ENCODE measurements around the gene UGT1A10. TPM values are rescaled to one million over a fixed set of nuclear protein-coding genes. Genes with fewer than 3 reads are reported as not detected.
A peak's percentile ranks its signal among the peaks of the same experiment; 100 is the strongest.

The UGT1A10 gene
- total RNA-seq, 1 donor from 2014 or later: not detected

DNA sequence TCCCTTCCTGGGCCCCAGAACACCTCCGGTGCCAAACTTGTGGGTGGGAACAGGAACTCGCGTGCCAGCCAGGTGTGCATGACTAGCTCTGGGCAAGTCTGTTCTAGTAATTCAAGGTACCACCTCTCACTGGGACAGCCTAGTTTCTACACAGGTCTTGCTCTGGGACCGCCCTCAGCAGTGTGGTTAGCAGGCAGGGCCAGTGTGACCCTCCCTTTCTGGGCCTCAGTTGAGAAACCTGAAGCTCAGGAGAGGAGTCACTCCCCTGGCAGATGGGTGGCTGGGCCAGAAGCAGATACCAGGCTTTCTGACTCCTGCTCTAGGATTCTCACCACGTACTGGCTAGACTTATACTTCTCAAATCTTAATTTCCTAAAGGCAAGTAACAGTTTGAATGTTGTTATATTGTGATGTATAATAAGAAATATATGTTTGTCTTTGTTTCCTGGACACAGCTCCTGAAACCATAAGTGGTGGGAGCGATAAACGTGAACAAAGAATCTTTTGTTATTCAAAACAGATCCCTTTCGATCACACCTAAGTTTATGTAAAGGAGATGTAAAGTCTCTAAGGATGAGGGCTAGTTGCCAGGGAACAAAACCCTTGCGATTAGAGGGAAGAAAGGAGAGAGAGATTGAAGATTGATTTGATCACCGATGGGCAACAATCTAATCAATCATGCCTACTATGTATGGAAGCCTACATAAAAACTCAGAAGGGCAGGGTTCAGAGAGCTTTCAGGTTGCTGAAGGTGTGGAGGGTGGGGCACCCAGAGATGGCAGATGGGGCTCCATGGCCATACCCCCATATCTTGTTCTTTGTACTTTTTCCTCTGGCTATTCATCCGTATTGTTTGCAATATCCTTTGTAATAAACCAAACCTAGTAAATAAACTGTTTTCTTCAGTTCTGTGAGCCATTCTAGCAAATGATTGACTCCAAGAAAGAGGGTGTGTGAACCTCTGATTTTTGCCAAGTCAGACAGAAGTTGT lies 55.5 kb downstream of the UGT1A10 start:
- H3K4me3 Mint-ChIP-seq (ENCODE audit: unreplicated experiment): no peak overlapping the region
- no peak for DNase-seq (ENCODE audit: low spot score)
- H3K4me1 Mint-ChIP-seq (ENCODE audit: low read depth): no peaks in the 10 kb centered on the region
- H3K36me3 Mint-ChIP-seq (ENCODE audit: low read depth): peaks cover under 1% of the 10 kb centered on the region
- TF ChIP-seq, protein P1, sequence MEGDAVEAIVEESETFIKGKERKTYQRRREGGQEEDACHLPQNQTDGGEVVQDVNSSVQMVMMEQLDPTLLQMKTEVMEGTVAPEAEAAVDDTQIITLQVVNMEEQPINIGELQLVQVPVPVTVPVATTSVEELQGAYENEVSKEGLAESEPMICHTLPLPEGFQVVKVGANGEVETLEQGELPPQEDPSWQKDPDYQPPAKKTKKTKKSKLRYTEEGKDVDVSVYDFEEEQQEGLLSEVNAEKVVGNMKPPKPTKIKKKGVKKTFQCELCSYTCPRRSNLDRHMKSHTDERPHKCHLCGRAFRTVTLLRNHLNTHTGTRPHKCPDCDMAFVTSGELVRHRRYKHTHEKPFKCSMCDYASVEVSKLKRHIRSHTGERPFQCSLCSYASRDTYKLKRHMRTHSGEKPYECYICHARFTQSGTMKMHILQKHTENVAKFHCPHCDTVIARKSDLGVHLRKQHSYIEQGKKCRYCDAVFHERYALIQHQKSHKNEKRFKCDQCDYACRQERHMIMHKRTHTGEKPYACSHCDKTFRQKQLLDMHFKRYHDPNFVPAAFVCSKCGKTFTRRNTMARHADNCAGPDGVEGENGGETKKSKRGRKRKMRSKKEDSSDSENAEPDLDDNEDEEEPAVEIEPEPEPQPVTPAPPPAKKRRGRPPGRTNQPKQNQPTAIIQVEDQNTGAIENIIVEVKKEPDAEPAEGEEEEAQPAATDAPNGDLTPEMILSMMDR (IDR thresholded peaks at IDR 0.05): no peak
- no peaks in the 10 kb centered on the region for H3K27me3 Mint-ChIP-seq (ENCODE audit: low read depth)
- H3K9me3 Mint-ChIP-seq (ENCODE audit: low read depth): no peaks in the 10 kb centered on the region
- H3K27ac Mint-ChIP-seq (ENCODE audit: unreplicated experiment): no peak overlapping the region

DNA sequence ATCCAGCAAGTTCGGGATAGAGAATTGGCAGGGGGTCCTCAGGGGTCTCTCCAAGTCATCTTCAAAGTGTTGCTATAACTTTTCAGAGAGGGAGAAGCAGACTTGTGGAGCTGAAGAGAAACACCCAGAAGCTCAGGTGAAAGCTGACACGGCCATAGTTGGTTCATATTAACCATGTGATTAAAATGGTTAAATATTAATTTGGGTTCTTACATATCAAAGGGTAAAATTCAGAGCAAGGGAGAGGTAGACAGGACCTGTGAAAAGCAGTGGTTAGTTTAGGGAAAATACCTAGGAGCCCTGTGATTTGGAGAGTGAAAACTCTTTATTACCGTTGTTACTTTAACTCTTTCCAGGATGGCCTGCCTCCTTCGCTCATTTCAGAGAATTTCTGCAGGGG lies 56.4 kb downstream of the UGT1A10 start, which contains the start of gene UGT1A6:
UGT1A6 (plus strand) TSS at position 243 of the 400 bp plus-strand sequence; CDS start at position 358, 115 bp downstream.
- no peaks in the 10 kb centered on the region for H3K9me3 Mint-ChIP-seq (ENCODE audit: low read depth)
- H3K27me3 Mint-ChIP-seq (ENCODE audit: low read depth): no peaks in the 10 kb centered on the region
- H3K4me1 Mint-ChIP-seq (ENCODE audit: low read depth): no peaks in the 10 kb centered on the region
- no peak within 1 kb of the TSS for H3K4me3 Mint-ChIP-seq (ENCODE audit: unreplicated experiment)
- DNase-seq (ENCODE audit: low spot score): no peak
- no peak within 1 kb of the TSS for H3K27ac Mint-ChIP-seq (ENCODE audit: unreplicated experiment)
- no peaks in the 10 kb centered on the region for H3K36me3 Mint-ChIP-seq (ENCODE audit: low read depth)
- TF ChIP-seq, protein P1 (IDR thresholded peaks at IDR 0.05): no peak

DNA sequence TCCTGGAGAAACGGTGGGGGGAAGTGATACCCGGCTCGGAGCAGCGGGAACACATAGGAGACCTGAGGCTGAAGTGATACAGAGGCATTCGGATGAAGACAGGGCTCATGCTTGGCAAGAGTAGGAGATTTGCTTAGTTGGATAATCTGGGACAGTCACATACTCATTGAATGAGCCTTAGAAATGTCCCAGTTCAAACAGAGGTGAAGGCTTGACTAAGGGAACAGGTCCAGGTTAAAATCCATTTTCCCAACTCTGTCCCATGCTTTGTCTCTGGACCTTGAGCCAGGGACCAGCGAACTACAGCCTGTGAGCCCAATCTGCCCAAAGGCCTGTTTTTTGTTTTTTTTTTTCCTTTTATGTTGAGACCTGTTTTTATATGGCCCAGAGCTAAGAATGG lies 57.7 kb downstream of the UGT1A10 start:
- no peaks in the 10 kb centered on the region for H3K4me1 Mint-ChIP-seq (ENCODE audit: low read depth)

DNA sequence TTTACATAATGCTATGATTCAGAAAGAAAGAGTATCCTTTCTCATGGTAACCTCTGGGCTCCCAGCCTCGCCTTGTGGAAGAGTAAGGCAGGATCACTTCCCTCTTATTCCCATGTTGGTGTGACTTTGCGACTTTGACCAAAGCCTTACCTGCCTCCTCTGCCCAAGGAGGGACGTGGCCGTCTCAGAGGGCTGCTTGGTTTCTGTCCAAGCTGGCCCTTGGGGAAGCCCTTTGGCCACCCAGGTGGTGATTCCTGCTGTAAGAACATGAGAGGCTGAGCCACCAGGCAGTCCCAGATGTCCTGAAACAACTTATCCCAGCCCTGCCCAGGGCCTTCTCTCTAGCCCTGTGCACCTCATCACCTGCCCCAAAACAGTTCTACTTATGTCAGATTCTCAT lies 62.5 kb downstream of the UGT1A10 start:
- Mint-ChIP-seq H3K9me3 (ENCODE audit: low read depth) (peaks cover 19% of the 10 kb centered on the region), H3K27ac (ENCODE audit: unreplicated experiment) (no peak overlapping the region)
- DNase-seq (ENCODE audit: low spot score): no peak

More for the DNA sequence above, 57.7 kb downstream of the UGT1A10 start:
- TF ChIP-seq, protein P1 (IDR thresholded peaks at IDR 0.05): no peak
- no peaks in the 10 kb centered on the region for H3K9me3 Mint-ChIP-seq (ENCODE audit: low read depth)
- no peak overlapping the region for H3K27ac Mint-ChIP-seq (ENCODE audit: unreplicated experiment)
- DNase-seq (ENCODE audit: low spot score): no peak
- H3K36me3 Mint-ChIP-seq (ENCODE audit: low read depth): no peaks in the 10 kb centered on the region
- no peak overlapping the region for H3K4me3 Mint-ChIP-seq (ENCODE audit: unreplicated experiment)
- no peaks in the 10 kb centered on the region for H3K27me3 Mint-ChIP-seq (ENCODE audit: low read depth)

DNA sequence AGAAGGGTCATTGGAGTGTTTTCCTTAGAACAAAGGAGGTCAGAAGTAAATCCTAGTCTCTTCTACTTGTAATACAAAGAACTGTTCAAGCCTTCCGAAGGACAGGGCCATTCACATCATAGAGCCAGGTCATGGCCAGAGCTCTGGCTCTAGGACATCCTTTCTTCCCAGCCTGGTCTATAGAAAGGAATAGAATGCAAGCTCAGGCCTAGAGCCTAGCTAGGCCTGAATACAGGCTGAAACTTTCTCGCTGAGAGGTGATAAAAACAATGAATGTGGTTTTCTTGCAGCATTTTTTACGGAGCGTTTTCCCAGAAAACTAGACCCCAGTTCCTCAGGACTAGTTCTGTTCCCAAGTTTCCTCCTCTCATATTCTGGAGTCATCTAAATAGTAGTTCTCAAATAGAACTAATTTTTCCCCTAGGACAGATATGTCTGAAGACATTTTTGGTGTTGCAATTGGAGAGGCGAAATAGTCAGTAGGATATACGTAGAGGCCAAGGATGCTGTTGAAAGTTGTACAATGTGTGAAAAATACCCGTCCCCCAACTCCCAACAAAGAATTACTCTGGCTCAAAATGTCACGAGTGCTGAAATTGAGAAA lies 63.3 kb downstream of the UGT1A10 start:
- Mint-ChIP-seq H3K27me3 (ENCODE audit: low read depth) (no peaks in the 10 kb centered on the region), H3K4me1 (ENCODE audit: low read depth) (peaks cover 16% of the 10 kb centered on the region)

More for the DNA sequence above, 62.5 kb downstream of the UGT1A10 start:
- Mint-ChIP-seq H3K27me3 (ENCODE audit: low read depth) (no peaks in the 10 kb centered on the region), H3K36me3 (ENCODE audit: low read depth) (peaks cover 8% of the 10 kb centered on the region), H3K4me1 (ENCODE audit: low read depth) (peaks cover 16% of the 10 kb centered on the region), H3K4me3 (ENCODE audit: unreplicated experiment) (no peak overlapping the region)
- TF ChIP-seq, protein P1 (IDR thresholded peaks at IDR 0.05): no peak

More for the DNA sequence above, 63.3 kb downstream of the UGT1A10 start:
- Mint-ChIP-seq H3K4me3 (ENCODE audit: unreplicated experiment) (no peak overlapping the region), H3K36me3 (ENCODE audit: low read depth) (peaks cover 10% of the 10 kb centered on the region), H3K9me3 (ENCODE audit: low read depth) (peaks cover 25% of the 10 kb centered on the region), H3K27ac (ENCODE audit: unreplicated experiment) (peak overlapping the region; percentile 68)
- DNase-seq (ENCODE audit: low spot score): no peak
- TF ChIP-seq, protein P1 (IDR thresholded peaks at IDR 0.05): no peak
